Neural cell (in vitro differentiated cells): Measurements from ENCODE around the gene TBXA2R. TPM values are rescaled to one million over a fixed set of nuclear protein-coding genes. Genes with fewer than 3 reads are reported as not detected.

ENCODE experiments used
- H2AFZ ChIP-seq: fragments of 200-600, 300-800 bp; sonication (generic), shearing (Covaris generic); 2 replicates; pipeline ENCODE4 v1.6.0; 2014; ENCODE audit warnings: low read depth, mild to moderate bottlenecking, antibody characterized with exemption, low read length, moderate library complexity
- H3F3A ChIP-seq: fragments of 200-600 bp; shearing (Covaris generic); 2 replicates; pipeline ENCODE4 v1.6.1; 2016; ENCODE audit warnings: mild to moderate bottlenecking, moderate library complexity, mixed read lengths, antibody characterized with exemption, low read length; ENCODE audit not compliant: insufficient read depth, poor library complexity, severe bottlenecking
- H3K27ac ChIP-seq: fragments of 200-600, 300-800 bp; sonication (generic), shearing (Covaris generic); 2 replicates; pipeline ENCODE4 v1.5.1; 2014; ENCODE audit warnings: mild to moderate bottlenecking, low read length, moderate library complexity
- H3K27me3 ChIP-seq: fragments of 300-800, 200-600 bp; sonication (generic), shearing (Covaris generic); 2 replicates; pipeline ENCODE4 v1.6.0; 2014; ENCODE audit warnings: mild to moderate bottlenecking, low read depth, low read length, moderate library complexity; ENCODE audit not compliant: insufficient read depth
- H3K36me3 ChIP-seq: fragments of 300-800, 200-600 bp; sonication (generic), shearing (Covaris generic); 2 replicates; pipeline ENCODE4 v1.5.1; 2014; ENCODE audit warnings: mild to moderate bottlenecking, antibody characterized with exemption, low read length, moderate library complexity; ENCODE audit not compliant: insufficient read depth
- H3K4me2 ChIP-seq: fragments of 300-800, 200-600 bp; sonication (generic), shearing (Covaris generic); 2 replicates; pipeline ENCODE4 v1.6.0; 2014; ENCODE audit warnings: mild to moderate bottlenecking, low read length
- H3K4me3 ChIP-seq: fragments of 300-800, 200-600 bp; sonication (generic), shearing (Covaris generic); 2 replicates; pipeline ENCODE4 v1.5.1; 2014; ENCODE audit warnings: mild to moderate bottlenecking, low read length, moderate library complexity
- H3K79me2 ChIP-seq: fragments of 200-600 bp; shearing (Covaris generic); replicated peaks from 2 replicates; pipeline ENCODE4 v1.6.0; 2014; ENCODE audit warnings: mild to moderate bottlenecking, low read length, moderate library complexity; ENCODE audit not compliant: insufficient read depth
- H3K9ac ChIP-seq: fragments of 300-800, 200-600 bp; sonication (generic), shearing (Covaris generic); 2 replicates; pipeline ENCODE4 v1.6.1; 2016; ENCODE audit warnings: mild to moderate bottlenecking, low read length, mixed read lengths
- H3K9me2 ChIP-seq: fragments of 200-600 bp; shearing (Covaris generic); 2 replicates; pipeline ENCODE4 v1.6.1; 2016; ENCODE audit warnings: mild to moderate bottlenecking, low read length, mixed read lengths; ENCODE audit not compliant: insufficient read depth
- H3K9me3 ChIP-seq: fragments of 200-600, 300-800 bp; sonication (generic), shearing (Covaris generic); 2 replicates; pipeline ENCODE4 v1.6.1; 2016; ENCODE audit warnings: mild to moderate bottlenecking, mixed run types, low read length, moderate library complexity, mixed read lengths
- H4K20me1 ChIP-seq: fragments of 200-600 bp; shearing (Covaris generic); 2 replicates; pipeline ENCODE4 v1.6.1; 2016; ENCODE audit warnings: mild to moderate bottlenecking, mixed run types; ENCODE audit not compliant: insufficient read depth
- CTCF ChIP-seq: fragments of 450-650 bp; IDR thresholded peaks from 2 replicates; pipeline ENCODE4 v1.5.1; 2014; ENCODE audit warnings: antibody characterized with exemption, mild to moderate bottlenecking, moderate library complexity; ENCODE audit not compliant: poor library complexity, severe bottlenecking
- EP300 ChIP-seq: fragments of 450-650 bp; conservative IDR thresholded peaks from 2 replicates; pipeline ENCODE4 v1.6.1; 2014; ENCODE audit warnings: antibody characterized with exemption, mild to moderate bottlenecking, moderate library complexity; ENCODE audit not compliant: poor library complexity, severe bottlenecking
- EZH2 ChIP-seq: fragments of 200-600, 300-800 bp; shearing (Covaris generic), sonication (generic); IDR thresholded peaks from 2 replicates; pipeline ENCODE4 v1.6.1; 2014; ENCODE audit warnings: antibody characterized with exemption, low read length, borderline replicate concordance, mild to moderate bottlenecking; ENCODE audit not compliant: insufficient read depth, poor library complexity, severe bottlenecking
- MXI1 ChIP-seq: fragments of 450-650 bp; conservative IDR thresholded peaks from 2 replicates; pipeline ENCODE4 v1.6.1; 2014; ENCODE audit warnings: antibody characterized with exemption, mild to moderate bottlenecking; ENCODE audit not compliant: poor library complexity, severe bottlenecking
- POLR2AphosphoS5 ChIP-seq: IDR thresholded peaks from 2 replicates; pipeline ENCODE4 v1.6.1; 2012
- RAD21 ChIP-seq: fragments of 450-650 bp; conservative IDR thresholded peaks from 2 replicates; pipeline ENCODE4 v1.6.1; 2014; ENCODE audit warnings: antibody characterized with exemption, mild to moderate bottlenecking, moderate library complexity
- REST ChIP-seq: IDR thresholded peaks from 2 replicates; pipeline ENCODE4 v1.6.1; 2012; ENCODE audit warnings: borderline replicate concordance
- SMC3 ChIP-seq: fragments of 450-650 bp; conservative IDR thresholded peaks from 2 replicates; pipeline ENCODE4 v1.6.1; 2014; ENCODE audit warnings: antibody characterized with exemption, mild to moderate bottlenecking, moderate library complexity; ENCODE audit not compliant: poor library complexity
- TAF1 ChIP-seq: IDR thresholded peaks from 2 replicates; pipeline ENCODE4 v1.6.1; 2012; ENCODE audit warnings: low read depth
- polyA plus RNA-seq: library from polyadenylated mRNA; depleted of rRNA; stranded (reverse); fragments of >200 nt; gene quantifications from 2 replicates; pipeline ENCODE4 v1.2.3, GENCODE V29; 2014

Gene TBXA2R
- polyA plus RNA-seq, 1 donor from 2014 or later: not detected

- no peak overlapping the region for H2AFZ ChIP-seq
- no peaks in the 10 kb centered on the region for H3K9me3 ChIP-seq
- no peaks in the 10 kb centered on the region for H3K36me3 ChIP-seq
- no peaks in the 10 kb centered on the region for H3K9me2 ChIP-seq
- no peak for TF ChIP-seq POLR2AphosphoS5
- TF ChIP-seq EP300: no peak
- TF ChIP-seq SMC3: no peak
- TF ChIP-seq MXI1: no peak
- no peak for TF ChIP-seq EZH2
- no peak for TF ChIP-seq CTCF
- no peak for TF ChIP-seq RAD21
- TF ChIP-seq TAF1: no peak
- no peak for TF ChIP-seq REST
- no peaks in the 10 kb centered on the region for H3K79me2 ChIP-seq
- H3K4me3 ChIP-seq: no peak overlapping the region
- no peak overlapping the region for H3K4me2 ChIP-seq
- H4K20me1 ChIP-seq: no peaks in the 10 kb centered on the region
- H3K27me3 ChIP-seq: no peaks in the 10 kb centered on the region
- no peak overlapping the region for H3K9ac ChIP-seq
- no peaks in the 10 kb centered on the region for H3F3A ChIP-seq
- H3K27ac ChIP-seq: no peak overlapping the region
Measured at GRCh38 chr19:3633559-3633988, 26.9 kb upstream of the TBXA2R start.

GRCh38 chr19:3632739-3633558, 26.3 kb upstream of the TBXA2R start:
- Histone ChIP-seq H3K9ac (no peak overlapping the region), H3K4me2 (no peak overlapping the region), H3K27ac (no peak overlapping the region), H3K27me3 (no peaks in the 10 kb centered on the region), H2AFZ (no peak overlapping the region), H3F3A (no peaks in the 10 kb centered on the region), H3K79me2 (no peaks in the 10 kb centered on the region), H3K4me3 (no peak overlapping the region), H4K20me1 (no peaks in the 10 kb centered on the region), H3K9me3 (no peaks in the 10 kb centered on the region), H3K36me3 (no peaks in the 10 kb centered on the region), H3K9me2 (no peaks in the 10 kb centered on the region)
- no peak for TF ChIP-seq REST
- TF ChIP-seq EP300: no peak
- no peak for TF ChIP-seq TAF1
- no peak for TF ChIP-seq RAD21
- no peak for TF ChIP-seq EZH2
- TF ChIP-seq POLR2AphosphoS5: no peak
- TF ChIP-seq MXI1: no peak
- no peak for TF ChIP-seq SMC3
- no peak for TF ChIP-seq CTCF
